HG02571 (cell line): ENCODE measurements around the gene PSMD8.
"Not testable (repeated sequence)": the region's sequence is repeated elsewhere in the genome, so short reads cannot be mapped to it uniquely, and the experiment has no call there.

Experiments
- ATAC-seq: cut with Tn5 transposase; IDR thresholded peaks from one replicate; pipeline ENCODE4 v1.9.1; 2021; ENCODE audit warnings: mild to moderate bottlenecking, moderate library complexity; ENCODE audit not compliant: unreplicated experiment

Gene PSMD8

DNA sequence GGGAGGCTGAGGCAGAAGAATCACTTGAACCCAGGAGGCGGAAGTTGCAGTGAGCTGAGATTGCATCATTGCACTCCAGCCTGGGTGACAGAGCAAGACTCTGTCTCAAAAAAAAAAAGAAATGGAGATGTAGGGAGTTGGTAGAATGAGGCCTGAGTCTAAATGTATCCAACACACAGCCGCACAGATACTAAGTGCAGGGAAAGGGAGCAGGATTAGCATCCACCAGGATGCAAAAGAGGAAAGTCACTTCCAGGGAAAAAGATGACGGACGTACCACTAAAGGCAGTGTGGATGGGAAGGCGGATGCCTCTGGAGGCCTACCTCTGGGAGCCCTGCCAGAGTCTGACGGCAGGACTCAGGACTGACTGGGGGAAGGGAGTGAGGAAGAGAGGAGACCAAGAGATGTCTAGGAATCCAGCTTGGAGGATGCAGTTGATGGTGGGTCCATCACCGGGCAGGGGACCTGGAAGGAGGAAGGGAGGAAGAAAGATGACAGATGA is 35.3 kb downstream of the PSMD8 start:
- ATAC-seq, result no peak

DNA sequence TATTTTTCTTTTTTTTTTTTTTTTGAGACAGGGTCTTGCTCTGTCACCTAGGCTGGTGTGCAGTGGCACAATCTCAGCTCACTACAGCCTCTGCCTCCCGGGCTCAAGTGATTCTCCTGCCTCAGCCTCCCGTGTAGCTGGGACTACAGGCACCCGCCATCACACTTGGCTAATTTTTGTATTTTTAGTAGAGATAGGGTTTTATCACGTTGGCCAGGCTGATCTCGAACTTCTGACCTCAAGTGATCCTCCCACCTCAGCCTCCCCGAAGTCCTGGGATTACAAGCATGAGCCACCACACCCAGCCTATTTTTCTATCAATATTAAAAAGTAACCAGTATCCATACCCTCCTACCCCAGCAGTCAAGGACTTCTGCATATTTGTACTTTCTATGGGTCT is 36.0 kb downstream of the PSMD8 start:
- ATAC-seq, result not testable (repeated sequence)

- no peak for ATAC-seq
These were observed 36.8 kb downstream of the PSMD8 start for GRCh38 chr19:38411041-38411712.

- not testable (repeated sequence) for ATAC-seq
These were observed 37.5 kb downstream of the PSMD8 start for GRCh38 chr19:38411898-38412297.

- ATAC-seq, result no peak
These were observed 38.1 kb downstream of the PSMD8 start for GRCh38 chr19:38412491-38412890.

GRCh38 chr19:38412961-38413360 is 38.6 kb downstream of the PSMD8 start:
- ATAC-seq, result no peak

- ATAC-seq, result no peak
These were observed 39.0 kb downstream of the PSMD8 start for GRCh38 chr19:38413416-38413815.

GRCh38 chr19:38417146-38417543 is 42.8 kb downstream of the PSMD8 start:
- no peak for ATAC-seq

- no peak for ATAC-seq
These were observed 43.5 kb downstream of the PSMD8 start for GRCh38 chr19:38417544-38418506.

DNA sequence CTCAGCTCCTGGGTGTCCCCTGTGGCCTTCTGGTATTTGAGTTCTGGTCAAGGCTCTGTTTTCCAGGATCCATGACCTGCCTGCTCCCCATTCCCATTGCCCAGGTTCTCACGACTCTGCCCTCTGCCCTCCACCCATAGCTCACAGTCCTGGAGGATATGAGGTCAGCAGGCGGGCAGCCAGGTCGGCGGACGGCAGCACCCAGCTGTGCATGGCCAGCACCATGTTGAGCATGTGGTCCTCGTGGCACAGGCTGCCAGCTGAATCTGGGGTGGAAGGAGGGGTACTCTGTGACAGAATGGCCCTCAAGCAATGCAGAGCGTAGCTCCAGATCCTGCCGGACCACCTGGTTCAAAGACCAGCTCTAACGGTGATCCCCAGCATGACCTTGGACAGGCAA is 46.6 kb downstream of the PSMD8 start:
- ATAC-seq, result no peak

GRCh38 chr19:38421856-38422255 is 47.5 kb downstream of the PSMD8 start:
- ATAC-seq, result no peak

- no peak for ATAC-seq
These were observed 48.1 kb downstream of the PSMD8 start for GRCh38 chr19:38422438-38422837.

DNA sequence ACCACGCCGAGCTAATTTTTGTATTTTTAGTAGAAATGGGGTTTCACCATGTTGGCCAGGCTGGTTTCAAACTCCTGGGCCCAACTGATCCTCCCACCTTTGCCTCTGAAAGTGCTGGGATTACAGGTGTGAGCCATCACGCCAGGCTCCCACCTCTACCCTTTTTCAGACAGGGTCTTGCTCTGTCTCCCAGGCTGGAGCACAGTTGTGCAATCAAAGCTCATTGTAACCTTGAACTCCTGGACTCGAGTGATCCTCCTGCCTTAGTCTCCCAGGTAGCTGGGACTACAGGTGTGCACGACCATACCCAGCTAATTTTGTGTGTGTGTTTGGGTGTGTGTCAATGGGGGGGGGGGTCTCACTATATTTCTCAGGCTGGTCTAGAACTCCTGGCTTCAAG is 49.9 kb downstream of the PSMD8 start:
- ATAC-seq, result no peak

GRCh38 chr19:38425222-38425809 is 50.9 kb downstream of the PSMD8 start:
- no peak for ATAC-seq

GRCh38 chr19:38425810-38426466 is 51.6 kb downstream of the PSMD8 start, which contains the start of gene RASGRP4:
TSS of gene RASGRP4 (minus strand) at chr19:38426219. CDS start at chr19:38426091, 128 bp downstream.
- ATAC-seq, result no peak

- not testable (repeated sequence) for ATAC-seq
These were observed 52.8 kb downstream of the PSMD8 start for GRCh38 chr19:38427035-38427677.

DNA sequence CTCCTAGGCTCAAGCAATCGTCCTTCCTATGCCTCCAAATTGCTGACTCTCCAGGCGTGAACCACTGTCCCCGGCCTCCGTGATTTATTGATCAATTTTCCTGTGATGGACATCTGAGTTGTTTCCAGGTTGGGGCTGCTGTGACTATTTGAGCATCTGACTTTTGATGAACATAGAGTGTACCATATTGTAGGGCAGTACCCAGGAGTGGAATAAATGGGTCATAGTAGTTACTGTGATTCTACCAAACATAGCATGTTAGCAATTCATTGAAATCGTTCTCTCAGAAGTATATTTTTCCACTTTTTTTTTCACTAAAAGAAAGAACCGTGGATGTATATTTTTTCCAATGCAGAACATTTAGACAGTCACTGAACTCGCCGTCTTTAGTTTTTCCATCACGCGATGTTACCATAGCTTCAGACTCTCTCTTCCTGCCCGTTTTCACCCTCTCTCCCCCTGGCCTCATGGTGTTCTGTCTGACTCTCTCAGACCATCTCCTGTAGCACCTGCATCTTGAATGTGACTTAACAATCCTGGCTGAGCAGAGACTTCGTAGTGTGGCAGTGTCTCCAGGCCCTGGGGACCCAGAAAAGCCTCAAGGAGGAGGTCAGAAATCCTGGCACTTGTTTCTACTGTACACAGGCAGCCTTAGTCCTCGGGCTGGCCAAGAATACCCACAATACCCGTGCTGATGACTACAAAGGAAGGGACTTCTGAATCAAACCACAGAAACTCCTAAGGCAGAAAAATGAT is 54.9 kb downstream of the PSMD8 start:
- ATAC-seq, result no peak

GRCh38 chr19:38429811-38430156 is 55.4 kb downstream of the PSMD8 start:
- ATAC-seq, result no peak

- ATAC-seq, result no peak
These were observed 56.6 kb downstream of the PSMD8 start for GRCh38 chr19:38430931-38431330.

- no peak for ATAC-seq
These were observed 58.9 kb downstream of the PSMD8 start, which contains the start of gene RYR1 for GRCh38 chr19:38433268-38433733. TSS of gene RYR1 (plus strand) at chr19:38433691. CDS start at chr19:38433830, 139 bp downstream.
